ENCODE data around the gene HEY2. TPM values are rescaled to one million over a fixed set of nuclear protein-coding genes. Genes with fewer than 3 reads are reported as not detected.

Gene HEY2
- total and polyA plus RNA-seq, 2 of the 8 experiments (the other 6 are each of a cell fraction or from before 2014, with no cell fraction given) = 9.1 to 16.2 TPM

GRCh38 chr6:125759184-125759902, 9.9 kb downstream of the HEY2 start:
- no peaks in the 10 kb centered on the region for H3K9me3 ChIP-seq (ENCODE audit: insufficient read depth in 2 of 2, low read depth in 1 of 2, low read length in 1 of 2)
- peak overlapping the region; percentile 67; the same call in 1 of the 2 replicates for H2BK5ac ChIP-seq (ENCODE audit: low read depth, low read length)
- no peak overlapping the region; a peak in 1 of 4 replicates for H3K4me2 ChIP-seq (ENCODE audit: insufficient read depth in 1 of 2, low read depth in 2 of 2, low read length in 2 of 2)
- no peaks in the 10 kb centered on the region for H3K23me2 ChIP-seq (ENCODE audit: low read depth, low read length)
- H2AFZ ChIP-seq (ENCODE audit: low read length) = no peak overlapping the region
- H3K36me3 ChIP-seq (ENCODE audit: control insufficient read depth in 2 of 4, insufficient read depth in 4 of 4, low read length in 3 of 4) = peaks cover 0 to 28% (median 10%) of the 10 kb centered on the region in 4 experiments; a peak in 3 of 8 replicates
- CTCF ChIA-PET (ENCODE audit: partially characterized antibody) = interaction anchor here (0.6 to 9.4 kb wide), 54 partner anchors 8 to 540 kb away, joined by 3 to 158 read pairs (median 4); partner anchors contain the start of genes HDDC2, HINT3, NCOA7 and TRMT11
- H4K20me1 ChIP-seq (replicated peaks in 1 of 2; ENCODE audit: control insufficient read depth in 1 of 2, insufficient read depth in 2 of 2, low read length in 2 of 2) = peaks cover 0 to 3% of the 10 kb centered on the region in 2 experiments
- no peaks in the 10 kb centered on the region for H3K79me1 ChIP-seq (ENCODE audit: low read depth, low read length)
- H2BK120ac ChIP-seq (replicated peaks; ENCODE audit: low read depth, low read length) = no peak overlapping the region
- peaks cover 0 to 3% (median 0%) of the 10 kb centered on the region in 4 experiments; a peak in 1 of 7 replicates for H3K4me1 ChIP-seq (replicated peaks in 1 of 4; ENCODE audit: control insufficient read depth in 3 of 4, insufficient read depth in 4 of 4, low read length in 3 of 4)
- H4K5ac ChIP-seq (ENCODE audit: insufficient read length, low read depth, low read length) = no peak overlapping the region
- H3K9ac ChIP-seq (replicated peaks in 1 of 4; ENCODE audit: extremely low read depth in 1 of 4, low read depth in 3 of 4, low read length in 3 of 4) = no peak overlapping the region
- H3K4ac ChIP-seq (replicated peaks; ENCODE audit: insufficient read length, low read depth, low read length) = no peak overlapping the region
- H2AK5ac ChIP-seq (ENCODE audit: low read depth, low read length) = no peak overlapping the region
- H3K18ac ChIP-seq (ENCODE audit: extremely low read depth, low read length) = no peak overlapping the region
- 0 out of 2 replicates have a peak overlapping the region, but pooled peaks have one; percentile 6 for H4K8ac ChIP-seq (ENCODE audit: extremely low read depth, insufficient read depth, low read length)
- peak overlapping the region; percentile 60; the same call in 1 of the 2 replicates for H2BK12ac ChIP-seq (ENCODE audit: low read depth, low read length)
- no peak overlapping the region for H3K27ac ChIP-seq (ENCODE audit: low read depth, low read length)
- 84% methylated on average over 40 of the region's 42 CpGs; no CpG with 5 or more reads in 1 of the 2 experiments for WGBS, 2 experiments (ENCODE audit: extremely low coverage in 1 of 2, insufficient coverage in 1 of 2, insufficient read length in 1 of 2, insufficient replicate concordance in 2 of 2, low coverage in 1 of 2, low lambda C conversion rate in 2 of 2, missing lambda C conversion rate in 1 of 2)
- H3K4me3 ChIP-seq (ENCODE audit: extremely low read depth in 1 of 4, insufficient read depth in 2 of 4, low read depth in 3 of 4, low read length in 4 of 4) = no peak overlapping the region
- DNase-seq (ENCODE audit: low read depth in 1 of 2, low spot score in 2 of 2) (peak in 1 of 2 experiments; percentile 94), FAIRE-seq (no peak)
- H2BK20ac ChIP-seq (ENCODE audit: low read length) = no peak overlapping the region
- no peak overlapping the region; the same call in 1 of the 2 replicates for H2BK15ac ChIP-seq (ENCODE audit: low read length)
- H4K91ac ChIP-seq (replicated peaks; ENCODE audit: insufficient read length, low read length) = peak overlapping the region; percentile 64
- H3K14ac ChIP-seq (ENCODE audit: insufficient read length) = no peak overlapping the region
- no peak overlapping the region for H3K56ac ChIP-seq (replicated peaks; ENCODE audit: insufficient read length, low read depth, low read length)
- no peaks in the 10 kb centered on the region for H3K79me2 ChIP-seq (ENCODE audit: control insufficient read depth in 1 of 2, insufficient read depth in 2 of 2, low read length in 2 of 2)
- H3K27me3 ChIP-seq (replicated peaks in 1 of 4; ENCODE audit: control insufficient read depth in 3 of 4, extremely low read depth in 1 of 4, insufficient read depth in 3 of 4, low read length in 3 of 4) = no peaks in the 10 kb centered on the region
- POLR2A ChIA-PET (ENCODE audit: partially characterized antibody) = interaction anchor here (0.9 to 1.9 kb wide), 9 partner anchors 9 to 451 kb away, joined by 3 to 10 read pairs (median 3); no protein-coding TSS in a partner anchor
- no peak overlapping the region for H3K23ac ChIP-seq (ENCODE audit: insufficient read length)
- no peak for TF ChIP-seq TAF7 (optimal IDR thresholded peaks at IDR 0.05; ENCODE audit: borderline replicate concordance, low read depth, low read length)
- no peak for TF ChIP-seq CHD2 (IDR thresholded peaks at IDR 0.05; ENCODE audit: low read length)
- TF ChIP-seq POLR2AphosphoS5 (IDR thresholded peaks at IDR 0.05; ENCODE audit: low read depth, low read length) = no peak
- no peak for TF ChIP-seq POLR2A (IDR thresholded peaks at IDR 0.05; ENCODE audit: control extremely low read depth in 1 of 2, low read depth in 2 of 2, low read length in 2 of 2)
- TF ChIP-seq YY1 (IDR thresholded peaks at IDR 0.05; ENCODE audit: low read depth, low read length) = peak; percentile 68; the same call in 1 of the 2 replicates
- no peak for TF ChIP-seq USF2 (IDR thresholded peaks at IDR 0.05; ENCODE audit: low read length)
- TF ChIP-seq, protein P1, sequence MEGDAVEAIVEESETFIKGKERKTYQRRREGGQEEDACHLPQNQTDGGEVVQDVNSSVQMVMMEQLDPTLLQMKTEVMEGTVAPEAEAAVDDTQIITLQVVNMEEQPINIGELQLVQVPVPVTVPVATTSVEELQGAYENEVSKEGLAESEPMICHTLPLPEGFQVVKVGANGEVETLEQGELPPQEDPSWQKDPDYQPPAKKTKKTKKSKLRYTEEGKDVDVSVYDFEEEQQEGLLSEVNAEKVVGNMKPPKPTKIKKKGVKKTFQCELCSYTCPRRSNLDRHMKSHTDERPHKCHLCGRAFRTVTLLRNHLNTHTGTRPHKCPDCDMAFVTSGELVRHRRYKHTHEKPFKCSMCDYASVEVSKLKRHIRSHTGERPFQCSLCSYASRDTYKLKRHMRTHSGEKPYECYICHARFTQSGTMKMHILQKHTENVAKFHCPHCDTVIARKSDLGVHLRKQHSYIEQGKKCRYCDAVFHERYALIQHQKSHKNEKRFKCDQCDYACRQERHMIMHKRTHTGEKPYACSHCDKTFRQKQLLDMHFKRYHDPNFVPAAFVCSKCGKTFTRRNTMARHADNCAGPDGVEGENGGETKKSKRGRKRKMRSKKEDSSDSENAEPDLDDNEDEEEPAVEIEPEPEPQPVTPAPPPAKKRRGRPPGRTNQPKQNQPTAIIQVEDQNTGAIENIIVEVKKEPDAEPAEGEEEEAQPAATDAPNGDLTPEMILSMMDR (IDR thresholded peaks at IDR 0.05; ENCODE audit: control extremely low read depth in 1 of 3, insufficient read depth in 1 of 3, low read depth in 1 of 3, low read length in 3 of 3) = peak; percentile 65 to 94 (median 83)
- TF ChIP-seq NRF1 (IDR thresholded peaks at IDR 0.05; ENCODE audit: low read depth, low read length) = no peak

Measured in H1 (cell line).